Hepatocyte (in vitro differentiated cells): ENCODE measurements around the gene MAPK13.

Experiments used
- CTCF ChIP-seq: fragments of 200-600 bp; sonication (generic); IDR thresholded peaks from 2 replicates; pipeline ENCODE4 v1.5.1; 2016; ENCODE audit warnings: antibody characterized with exemption, mild to moderate bottlenecking; ENCODE audit not compliant: poor library complexity
- EZH2phosphoT487 ChIP-seq: fragments of 200-600 bp; sonication (generic); IDR thresholded peaks from one replicate; pipeline ENCODE4 v1.6.1; 2018; ENCODE audit warnings: antibody characterized with exemption, mild to moderate bottlenecking, low read depth, moderate library complexity; ENCODE audit not compliant: unreplicated experiment, severe bottlenecking

- TF ChIP-seq CTCF (no peak), EZH2phosphoT487 (no peak)
These were observed 18.8 kb upstream of the MAPK13 start for GRCh38 chr6:36111526-36111925.
